SK-N-DZ (cell line): ENCODE measurements around the gene PIAS2.

ENCODE experiments used
- DNase-seq: peaks from one replicate; pipeline ENCODE4 v3.0.0-alpha.2; 2015; ENCODE audit warnings: low spot score

Gene PIAS2

DNA sequence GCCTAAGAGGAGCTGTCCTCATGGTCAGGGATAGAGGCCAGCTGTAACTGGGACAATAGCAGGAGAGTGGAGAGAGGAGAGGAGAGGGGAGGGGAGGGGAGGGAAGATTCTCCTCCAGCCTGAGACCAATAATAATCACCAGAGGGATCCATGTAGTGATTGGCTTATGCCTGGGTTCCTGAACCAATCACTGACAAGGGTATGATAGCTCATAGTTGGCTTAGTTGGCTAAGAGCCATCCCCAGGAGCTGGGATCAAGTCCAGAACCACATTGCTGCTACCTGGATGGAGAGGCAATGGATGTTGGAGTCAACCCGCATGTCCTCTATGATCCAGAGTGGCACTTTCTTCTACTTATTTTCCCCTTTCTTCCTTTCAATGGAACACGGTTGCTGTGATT is 152.7 kb downstream of the PIAS2 start:
- no peak for DNase-seq

DNA sequence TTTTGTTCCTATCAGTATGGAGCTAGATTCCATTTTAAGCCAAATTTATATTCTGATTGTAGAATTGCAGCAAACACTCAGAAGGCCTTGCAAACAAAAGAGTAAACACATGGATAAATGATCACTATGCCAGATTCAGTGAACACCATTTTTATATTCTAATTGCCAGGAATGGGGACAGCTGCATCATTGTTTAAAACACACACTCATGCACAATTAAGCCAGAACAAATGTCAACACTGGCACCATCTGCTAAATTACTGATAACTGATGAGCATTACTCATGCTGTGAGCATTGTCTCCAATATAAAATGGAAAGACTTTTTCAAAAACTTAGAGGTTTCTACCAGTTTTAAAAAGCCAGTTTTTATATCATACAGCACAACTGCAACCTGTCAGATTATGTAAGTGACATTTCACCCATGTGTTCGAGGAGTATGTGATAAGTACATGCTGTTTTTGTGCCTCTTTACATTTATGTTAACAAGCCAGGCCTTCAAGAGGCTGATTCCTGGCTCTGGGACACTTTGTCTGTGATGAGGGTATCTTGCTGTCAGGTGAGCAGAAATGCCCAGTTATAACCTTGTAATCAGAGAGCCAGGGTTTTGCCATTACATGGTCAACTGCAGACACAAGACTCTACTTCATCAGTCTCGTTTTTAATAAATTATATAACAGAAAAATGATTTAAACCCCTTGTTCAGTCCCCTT is 156.1 kb downstream of the PIAS2 start:
- DNase-seq: no peak

GRCh38 chr18:46759890-46760289 is 157.4 kb downstream of the PIAS2 start:
- DNase-seq: no peak

GRCh38 chr18:46756559-46757201 is 160.6 kb downstream of the PIAS2 start, which contains the start of gene ST8SIA5:
TSS of gene ST8SIA5 (minus strand) at chr18:46757053. CDS start at chr18:46756508, 545 bp downstream.
- DNase-seq: no peak

GRCh38 chr18:46756025-46756558 is 161.2 kb downstream of the PIAS2 start:
- DNase-seq: no peak

- no peak for DNase-seq
These were observed 161.8 kb downstream of the PIAS2 start for GRCh38 chr18:46755315-46756024.

DNA sequence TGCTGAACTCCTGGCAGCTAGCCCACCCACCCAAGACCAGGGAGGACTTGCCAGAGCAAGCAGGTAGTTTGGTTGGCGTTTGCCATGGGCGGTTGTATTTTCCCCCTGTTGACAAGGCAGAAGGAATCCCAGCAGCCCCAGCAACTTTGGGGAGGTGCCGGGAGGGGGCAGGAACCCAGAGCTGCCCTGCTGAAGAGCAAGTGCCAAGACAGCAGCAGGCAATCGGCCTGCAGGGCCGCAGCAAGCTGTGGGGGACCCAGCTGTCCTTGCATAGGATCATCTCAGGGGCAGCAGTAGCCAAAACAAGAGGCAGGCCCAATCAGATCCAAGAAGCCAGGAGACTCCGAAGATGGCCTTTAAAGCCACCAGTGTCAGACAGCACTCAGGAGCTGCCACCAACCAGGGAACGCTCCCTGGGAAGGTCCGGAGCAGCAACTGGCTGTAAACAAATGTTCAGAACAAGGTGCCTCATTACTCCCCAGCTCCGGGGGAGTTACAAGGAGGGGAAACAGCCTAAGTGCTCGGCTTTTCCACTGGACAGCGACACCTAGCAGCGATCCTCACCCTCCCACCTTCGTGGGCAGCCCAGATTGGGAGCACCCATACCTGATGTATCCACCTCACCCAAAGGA is 162.5 kb downstream of the PIAS2 start:
- no peak for DNase-seq

DNA sequence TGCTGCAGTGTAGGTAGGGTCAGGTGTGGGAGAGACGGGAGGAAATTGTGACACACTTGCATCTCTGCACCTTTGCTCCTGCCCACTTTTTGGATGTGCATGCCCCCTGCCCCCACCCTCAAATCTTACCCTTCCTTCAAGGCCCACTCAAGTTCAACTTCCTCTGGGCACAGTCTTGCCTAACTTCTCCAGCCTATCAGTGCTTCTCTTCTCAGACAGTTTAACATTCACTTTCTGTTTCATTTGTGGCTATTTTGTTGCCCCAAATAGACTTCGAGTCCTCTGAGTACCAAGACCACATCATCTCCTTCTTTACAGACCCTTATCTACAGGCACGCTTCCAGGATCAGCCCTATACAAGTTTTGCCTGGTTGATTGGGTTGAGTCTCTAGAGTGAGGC is 163.1 kb downstream of the PIAS2 start:
- DNase-seq: no peak
